IPS-15b (cell line): ENCODE measurements around the gene CENPVL3.
"Not testable (repeated sequence)": the region's sequence is repeated elsewhere in the genome, so short reads cannot be mapped to it uniquely, and the experiment has no call there.

Source experiments
- H3K27me3 ChIP-seq: one replicate; pipeline ENCODE4 v1.6.1; 2013; ENCODE audit warnings: low read length; ENCODE audit not compliant: control insufficient read depth, insufficient read depth
- H3K36me3 ChIP-seq: one replicate; pipeline ENCODE4 v1.6.1; 2013; ENCODE audit warnings: low read length; ENCODE audit not compliant: control insufficient read depth, insufficient read depth
- H3K4me1 ChIP-seq: one replicate; pipeline ENCODE4 v1.6.1; 2013; ENCODE audit warnings: mild to moderate bottlenecking, low read length; ENCODE audit not compliant: control insufficient read depth, insufficient read depth
- H3K4me3 ChIP-seq: one replicate; pipeline ENCODE4 v1.5.1; 2013; ENCODE audit warnings: low read depth, low read length
- H3K9ac ChIP-seq: one replicate; pipeline ENCODE4 v1.6.1; 2013; ENCODE audit warnings: low read depth, mild to moderate bottlenecking, low read length
- H3K9me3 ChIP-seq: one replicate; pipeline ENCODE4 v1.6.1; 2013; ENCODE audit warnings: mild to moderate bottlenecking, low read length; ENCODE audit not compliant: control insufficient read depth, insufficient read depth

The CENPVL3 gene

DNA sequence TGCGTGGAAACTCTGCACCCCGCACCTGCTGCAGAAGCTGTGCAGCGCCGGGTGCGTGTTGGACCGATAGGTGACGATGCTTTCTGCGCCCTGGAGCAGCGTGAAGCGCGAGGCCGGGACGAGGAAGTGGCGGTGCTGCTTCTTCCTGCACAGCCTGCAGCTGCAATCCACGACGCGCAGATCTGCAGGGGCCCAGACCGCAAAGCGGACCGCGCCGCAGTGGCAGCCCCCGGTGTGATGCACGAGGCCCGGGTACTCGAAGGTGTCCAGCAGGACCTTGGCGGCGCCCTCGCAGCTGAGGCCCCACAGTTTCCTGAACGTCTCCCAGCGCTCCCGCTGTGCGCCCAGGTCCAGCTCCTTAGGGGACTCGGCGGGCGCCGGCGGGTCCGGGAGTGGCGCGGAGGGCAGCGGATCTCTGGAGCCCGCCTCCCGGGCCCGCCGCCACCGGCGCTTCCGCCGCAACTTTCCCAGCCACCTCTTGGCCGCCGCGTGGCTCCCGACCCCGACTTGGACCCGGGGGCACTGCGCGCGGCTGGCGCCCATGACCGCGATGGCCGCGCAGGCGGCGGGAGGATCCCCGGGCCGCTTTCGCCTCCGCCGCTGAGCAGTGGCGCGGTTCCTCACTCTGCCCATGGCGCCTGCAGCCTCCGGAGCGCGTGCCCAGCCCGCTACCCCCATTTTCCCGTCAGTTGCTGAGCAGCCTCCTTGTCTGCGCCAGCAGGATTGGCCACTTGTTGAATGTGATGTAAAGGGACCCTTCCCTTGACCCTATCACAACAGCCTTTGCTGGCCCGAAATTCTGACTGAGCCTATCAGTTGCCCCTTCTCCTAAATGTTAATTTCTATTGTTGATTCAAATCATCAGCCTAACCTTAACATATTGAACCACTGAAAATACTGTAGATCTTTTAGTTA is at the start of gene CENPVL3:
Gene CENPVL3 (minus strand): TSS at position 672 of the 915 bp plus-strand sequence. CDS start 39 bp downstream, at position 633.
- not testable (repeated sequence) for H3K4me1 ChIP-seq, H3K9ac ChIP-seq, H3K4me3 ChIP-seq, H3K9me3 ChIP-seq, H3K36me3 ChIP-seq
- H3K27me3 ChIP-seq = peaks cover 22% of the 10 kb centered on the region

DNA sequence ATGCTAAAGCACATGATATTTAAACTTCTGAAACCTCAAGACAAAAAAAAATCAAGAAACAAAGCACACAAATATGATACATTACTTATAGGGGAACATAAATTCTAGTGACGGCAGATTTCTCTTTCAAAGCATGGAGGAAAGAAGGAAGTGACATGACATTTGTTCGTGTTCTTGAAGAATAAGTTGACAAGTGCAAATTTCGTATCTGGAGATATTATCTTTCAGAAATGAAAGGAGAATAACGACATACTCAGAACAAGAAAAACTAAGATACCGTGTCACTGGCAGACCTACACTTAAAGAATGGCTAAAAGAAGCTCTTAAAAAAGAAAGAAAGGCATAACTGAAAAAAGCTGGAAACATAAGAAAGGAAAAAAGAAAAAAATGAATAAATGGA is 47.3 kb upstream of the CENPVL3 start:
- H3K4me1 ChIP-seq = no peaks in the 10 kb centered on the region
- no peaks in the 10 kb centered on the region for H3K27me3 ChIP-seq
- H3K36me3 ChIP-seq = no peaks in the 10 kb centered on the region
- no peaks in the 10 kb centered on the region for H3K9me3 ChIP-seq
- H3K4me3 ChIP-seq = no peak overlapping the region
- no peak overlapping the region for H3K9ac ChIP-seq

DNA sequence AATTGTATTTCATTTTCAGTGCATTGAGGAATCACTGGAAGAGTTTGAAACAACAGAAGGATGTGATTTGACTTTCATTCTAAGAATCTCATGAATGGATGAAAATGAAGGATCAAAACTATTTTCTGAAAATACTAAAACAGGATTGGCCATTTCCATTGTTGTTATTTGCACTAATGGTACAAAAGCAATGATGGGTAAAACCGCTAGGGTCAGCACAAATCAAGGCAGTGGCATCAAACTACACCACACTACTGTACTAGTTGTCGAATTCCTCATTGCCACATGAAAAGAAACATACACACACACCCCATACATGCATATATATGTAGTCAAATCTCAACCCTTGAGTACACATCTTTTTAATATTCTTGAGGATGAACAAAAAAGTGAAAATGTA is 24.7 kb upstream of the CENPVL3 start:
- peaks cover 2% of the 10 kb centered on the region for H3K27me3 ChIP-seq
- no peak overlapping the region for H3K9ac ChIP-seq
- H3K4me1 ChIP-seq = no peaks in the 10 kb centered on the region
- no peaks in the 10 kb centered on the region for H3K9me3 ChIP-seq
- H3K4me3 ChIP-seq = no peak overlapping the region
- no peaks in the 10 kb centered on the region for H3K36me3 ChIP-seq

DNA sequence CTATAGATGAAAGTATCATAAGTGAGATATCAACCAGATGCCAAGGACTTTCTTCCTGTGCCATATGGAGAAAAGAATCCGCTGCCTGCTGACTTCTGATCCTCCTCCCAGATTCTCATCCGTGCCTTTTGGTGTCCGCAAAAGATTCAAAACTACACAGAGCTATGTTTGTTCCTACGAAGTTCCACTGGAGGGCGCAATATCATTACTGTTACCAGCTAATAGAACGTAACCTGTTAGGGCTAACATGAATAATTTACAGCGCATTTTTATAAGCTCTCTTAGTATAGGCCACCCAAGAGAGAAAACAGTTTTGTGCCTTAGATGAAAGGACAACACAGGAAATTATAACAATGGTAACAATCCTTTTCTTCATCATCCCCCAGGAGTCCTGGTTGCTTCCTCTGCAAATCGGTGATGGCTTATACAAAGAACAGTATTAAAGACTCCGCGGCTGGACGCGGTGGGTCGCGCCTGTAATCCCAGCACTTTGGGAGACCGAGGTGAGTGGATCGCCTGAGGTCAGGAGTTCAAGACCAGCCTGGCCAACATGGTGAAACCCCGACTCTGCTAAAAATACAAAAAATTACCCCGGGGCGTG is 22.8 kb upstream of the CENPVL3 start:
- peaks cover 2% of the 10 kb centered on the region for H3K27me3 ChIP-seq
- no peaks in the 10 kb centered on the region for H3K9me3 ChIP-seq
- no peaks in the 10 kb centered on the region for H3K36me3 ChIP-seq
- H3K9ac ChIP-seq = no peak overlapping the region
- H3K4me3 ChIP-seq = no peak overlapping the region
- no peaks in the 10 kb centered on the region for H3K4me1 ChIP-seq

DNA sequence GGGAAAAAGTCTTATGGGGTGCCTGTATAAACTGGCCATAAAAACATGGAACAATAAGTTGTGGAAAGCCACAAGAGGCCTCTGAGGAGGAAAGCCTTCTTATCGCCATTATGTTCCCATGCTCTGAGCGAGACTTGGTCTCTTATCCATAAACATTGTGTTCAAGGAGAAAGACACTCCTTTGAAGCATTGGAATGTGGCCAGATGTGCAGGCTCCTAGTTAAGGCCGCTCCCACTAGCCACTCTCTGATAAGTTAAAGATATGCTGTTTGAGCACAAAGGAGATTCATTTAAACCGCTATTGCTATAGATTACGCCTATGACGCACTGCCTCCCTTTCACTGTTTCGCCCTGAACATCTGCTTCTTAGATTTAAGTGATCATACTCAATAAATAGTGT is 17.8 kb upstream of the CENPVL3 start:
- H3K4me3 ChIP-seq, H3K9me3 ChIP-seq, H3K4me1 ChIP-seq, H3K27me3 ChIP-seq, H3K9ac ChIP-seq, H3K36me3 ChIP-seq: not testable (repeated sequence)

DNA sequence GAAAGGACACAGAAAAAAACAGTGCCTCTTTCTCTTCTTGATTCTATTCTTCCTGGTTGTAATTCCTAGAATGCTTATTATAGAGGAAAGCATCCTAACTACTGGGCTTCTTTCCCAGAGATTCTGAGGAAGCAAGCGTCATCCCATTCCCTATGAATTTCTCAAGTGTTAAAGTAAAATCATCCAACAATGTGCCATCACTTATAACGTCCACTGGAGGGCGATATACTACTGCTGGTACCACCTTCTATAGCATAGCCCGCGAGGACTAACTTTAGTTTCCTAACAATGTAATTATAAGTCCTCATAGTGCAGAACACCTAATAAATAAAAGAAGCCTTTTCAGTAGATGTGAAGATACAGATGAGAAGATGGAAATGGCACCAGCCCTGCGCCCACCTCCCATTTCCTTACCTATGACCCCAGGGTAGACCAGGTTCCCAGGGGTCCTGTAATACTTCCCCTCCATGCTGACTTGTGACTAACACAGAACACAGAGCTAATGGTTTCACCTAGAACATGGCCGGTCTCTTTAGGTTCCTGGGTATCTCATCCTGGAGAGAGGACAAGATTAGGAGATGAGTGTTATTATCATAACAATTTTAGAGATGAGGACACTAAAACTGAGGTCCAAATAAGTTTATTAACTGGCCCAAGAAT is 4.2 kb downstream of the CENPVL3 start:
- Histone ChIP-seq H3K27me3 (peaks cover 16% of the 10 kb centered on the region), H3K4me1 (no peaks in the 10 kb centered on the region), H3K36me3 (no peaks in the 10 kb centered on the region), H3K9me3 (peaks cover 3% of the 10 kb centered on the region), H3K9ac (no peak overlapping the region), H3K4me3 (no peak overlapping the region)

DNA sequence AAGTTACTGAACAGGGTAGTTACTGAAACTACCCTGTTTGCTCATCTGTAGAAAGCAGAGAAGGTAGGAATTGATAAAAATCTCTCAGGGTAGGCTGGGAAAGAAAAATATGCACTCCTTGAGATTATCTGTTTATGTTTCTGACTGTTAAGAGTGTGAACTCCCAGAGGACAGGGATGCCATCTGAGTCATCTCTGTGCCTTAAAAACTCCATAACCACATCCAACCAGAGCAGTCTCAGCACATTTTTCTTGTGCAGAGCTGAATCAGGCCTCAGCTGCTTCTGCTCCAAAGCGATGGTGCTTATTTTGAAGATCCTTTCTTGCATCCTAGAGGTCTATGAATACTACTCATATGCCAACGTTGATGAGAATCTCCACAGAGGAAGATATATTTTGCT is 9.9 kb downstream of the CENPVL3 start:
- no peaks in the 10 kb centered on the region for H3K36me3 ChIP-seq
- H3K9me3 ChIP-seq = no peaks in the 10 kb centered on the region
- H3K4me1 ChIP-seq = no peaks in the 10 kb centered on the region
- no peak overlapping the region for H3K4me3 ChIP-seq
- H3K27me3 ChIP-seq = no peaks in the 10 kb centered on the region
- H3K9ac ChIP-seq = no peak overlapping the region

DNA sequence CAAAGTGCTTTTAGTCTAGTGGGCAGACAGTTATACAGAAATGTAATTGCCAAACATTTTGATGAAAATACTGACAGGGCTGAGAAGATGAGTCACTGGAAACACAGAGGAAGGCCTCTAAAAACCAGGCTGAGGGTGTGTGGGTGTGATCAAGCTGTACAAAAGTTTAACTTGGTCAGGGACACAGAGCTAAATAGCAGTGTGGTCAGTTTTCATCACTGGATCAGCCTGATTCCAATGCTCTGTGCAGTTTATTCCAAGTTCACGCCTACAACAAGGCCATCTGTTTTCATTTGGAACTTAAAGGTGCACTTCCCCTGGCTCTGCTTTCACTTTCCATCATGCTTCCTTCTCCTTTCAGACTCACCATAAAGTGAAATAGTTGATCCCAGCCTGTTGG is 10.6 kb downstream of the CENPVL3 start:
- no peaks in the 10 kb centered on the region for H3K9me3 ChIP-seq
- no peaks in the 10 kb centered on the region for H3K27me3 ChIP-seq
- H3K9ac ChIP-seq = no peak overlapping the region

DNA sequence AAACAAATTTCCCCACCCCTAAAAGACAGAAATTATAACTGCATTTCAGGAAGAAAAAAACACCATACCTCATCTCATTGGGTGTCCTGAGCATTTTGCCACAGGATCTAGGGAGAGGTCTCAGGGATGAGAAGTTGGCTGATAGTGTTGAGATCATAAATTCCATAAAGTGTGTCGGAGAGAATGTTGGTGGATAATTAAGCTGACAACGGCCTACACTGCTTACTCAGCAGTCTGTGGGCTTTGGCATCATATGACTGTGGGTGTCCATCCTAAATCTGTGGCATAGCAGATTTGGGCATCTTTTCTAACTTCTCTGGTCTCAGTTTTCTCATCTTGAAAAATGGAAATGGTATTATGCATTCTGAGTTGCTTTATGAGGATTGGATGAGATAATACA is 12.3 kb downstream of the CENPVL3 start:
- no peak overlapping the region for H3K4me3 ChIP-seq
- no peaks in the 10 kb centered on the region for H3K9me3 ChIP-seq
- no peaks in the 10 kb centered on the region for H3K4me1 ChIP-seq
- H3K9ac ChIP-seq = no peak overlapping the region
- H3K36me3 ChIP-seq = no peaks in the 10 kb centered on the region
- no peaks in the 10 kb centered on the region for H3K27me3 ChIP-seq

More for the DNA sequence above, 10.6 kb downstream of the CENPVL3 start:
- Histone ChIP-seq H3K4me1 (no peaks in the 10 kb centered on the region), H3K4me3 (no peak overlapping the region), H3K36me3 (no peaks in the 10 kb centered on the region)

DNA sequence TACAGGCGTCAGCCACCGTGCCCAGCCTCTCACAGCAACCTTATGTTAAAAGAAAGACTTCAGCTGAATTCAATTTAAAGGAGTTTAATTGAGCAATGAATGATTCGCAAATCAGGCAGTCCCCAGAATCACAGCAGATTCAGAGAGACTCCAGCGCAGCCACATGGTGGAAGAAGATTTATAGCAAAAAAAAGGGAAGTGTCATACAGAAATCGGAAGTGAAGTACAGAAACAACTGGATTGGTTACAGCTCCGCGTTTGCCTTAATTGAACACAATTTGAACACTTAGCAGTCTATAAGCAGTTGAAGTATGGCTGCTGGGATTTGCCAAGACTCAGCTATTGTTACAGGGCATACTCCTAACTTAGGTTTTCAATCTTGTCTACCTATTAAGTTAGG is 19.8 kb downstream of the CENPVL3 start:
- Histone ChIP-seq H3K9ac (no peak overlapping the region), H3K36me3 (no peaks in the 10 kb centered on the region), H3K9me3 (no peaks in the 10 kb centered on the region), H3K4me3 (no peak overlapping the region), H3K4me1 (no peaks in the 10 kb centered on the region), H3K27me3 (no peaks in the 10 kb centered on the region)

DNA sequence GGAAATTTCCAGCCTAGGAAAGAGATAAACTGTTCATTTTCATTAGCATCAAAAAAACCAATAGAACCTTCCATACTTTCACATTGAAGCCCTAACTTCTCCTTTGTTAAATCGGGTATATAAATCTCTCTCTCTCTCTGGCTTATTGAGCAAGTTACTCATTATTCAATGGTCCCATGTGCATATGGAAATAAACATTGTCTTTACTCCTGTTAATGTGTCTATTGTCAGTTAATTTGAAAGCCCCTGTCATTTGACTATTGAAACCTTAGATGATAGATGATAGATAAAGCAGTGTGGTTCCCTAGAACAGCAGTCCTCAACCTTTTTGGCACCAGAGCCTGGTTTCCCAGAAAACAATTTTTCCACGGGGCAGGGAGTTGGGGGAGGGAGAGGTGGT is 46.8 kb downstream of the CENPVL3 start:
- no peaks in the 10 kb centered on the region for H3K36me3 ChIP-seq
- no peak overlapping the region for H3K9ac ChIP-seq
- H3K27me3 ChIP-seq = no peaks in the 10 kb centered on the region
- no peaks in the 10 kb centered on the region for H3K4me1 ChIP-seq
- H3K4me3 ChIP-seq = no peak overlapping the region
- H3K9me3 ChIP-seq = no peaks in the 10 kb centered on the region

DNA sequence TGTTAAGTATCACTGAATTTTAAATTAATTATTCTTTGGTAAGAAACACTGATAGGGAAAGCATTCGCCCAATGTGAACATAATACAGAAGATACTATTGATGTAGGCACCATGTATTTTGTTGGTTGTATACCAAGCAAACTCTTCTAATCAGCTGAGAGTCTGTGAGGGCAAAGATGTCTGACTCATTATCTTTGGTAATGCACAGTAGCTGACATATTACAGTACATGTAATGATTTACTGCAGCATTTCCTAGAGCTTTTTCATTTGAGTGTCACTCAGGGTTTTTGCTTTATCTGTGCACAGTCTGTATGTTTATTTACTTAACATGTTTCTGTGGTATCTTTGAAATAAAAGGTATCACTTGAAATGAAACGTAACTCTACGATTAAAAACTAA is 49.2 kb downstream of the CENPVL3 start:
- no peaks in the 10 kb centered on the region for H3K36me3 ChIP-seq

More for the DNA sequence above, 49.2 kb downstream of the CENPVL3 start:
- Histone ChIP-seq H3K9ac (no peak overlapping the region), H3K4me1 (no peaks in the 10 kb centered on the region), H3K27me3 (no peaks in the 10 kb centered on the region), H3K9me3 (no peaks in the 10 kb centered on the region), H3K4me3 (no peak overlapping the region)
